ENCODE results near the gene ATP6V1B1. TPM values are rescaled to one million over a fixed set of nuclear protein-coding genes. Genes with fewer than 3 reads are reported as not detected.

The ATP6V1B1 gene
- total and polyA plus RNA-seq, 9 of the 15 experiments (the other 6 are each of a cell fraction or from before 2014, with no cell fraction given) = not detected

- TF ChIP-seq XRCC3 (IDR thresholded peaks at IDR 0.05) (no peak), TOE1 (IDR thresholded peaks at IDR 0.05; ENCODE audit: borderline replicate concordance) (no peak), TOE1 (CRISPR knock-in tag; IDR thresholded peaks at IDR 0.05; ENCODE audit: borderline replicate concordance, low read depth) (no peak), SIRT6 (IDR thresholded peaks at IDR 0.05; ENCODE audit: low read depth, low read length) (no peak), MBD1 (CRISPR knock-in tag; IDR thresholded peaks at IDR 0.05) (no peak), MEF2D (tag; conservative IDR thresholded peaks at IDR 0.05; ENCODE audit: low read depth) (no peak), GTF2E2 (tag; IDR thresholded peaks at IDR 0.05) (no peak), AFF4 (CRISPR knock-in tag; IDR thresholded peaks at IDR 0.05) (no peak), PHB2 (IDR thresholded peaks at IDR 0.05; ENCODE audit: low read depth) (no peak), IFI16 (CRISPR knock-in tag; IDR thresholded peaks at IDR 0.05) (no peak), THAP12 (CRISPR knock-in tag; IDR thresholded peaks at IDR 0.05) (peak; percentile 99)
Observed at GRCh38 chr2:70994699-70995425, 59.2 kb downstream of the ATP6V1B1 start, which contains the start of gene TEX261 (continued).
